OCI-LY7 (cell line): ENCODE results near the gene LRRC46.

Source experiments
- EZH2phosphoT487 ChIP-seq: fragments of 200-600 bp; sonication (generic); IDR thresholded peaks from 2 replicates; pipeline ENCODE4 v1.6.1; 2018; ENCODE audit warnings: low read depth, borderline replicate concordance, mild to moderate bottlenecking, mixed run types, antibody characterized with exemption, low read length, moderate library complexity, mixed read lengths
- TF ChIP-seq, protein P1 (sequence below): fragments of 200-600 bp; sonication (generic); conservative IDR thresholded peaks from 2 replicates; pipeline ENCODE4 v1.5.1; 2014; ENCODE audit warnings: mild to moderate bottlenecking, antibody characterized with exemption, low read length, moderate library complexity, mixed read lengths

DNA sequence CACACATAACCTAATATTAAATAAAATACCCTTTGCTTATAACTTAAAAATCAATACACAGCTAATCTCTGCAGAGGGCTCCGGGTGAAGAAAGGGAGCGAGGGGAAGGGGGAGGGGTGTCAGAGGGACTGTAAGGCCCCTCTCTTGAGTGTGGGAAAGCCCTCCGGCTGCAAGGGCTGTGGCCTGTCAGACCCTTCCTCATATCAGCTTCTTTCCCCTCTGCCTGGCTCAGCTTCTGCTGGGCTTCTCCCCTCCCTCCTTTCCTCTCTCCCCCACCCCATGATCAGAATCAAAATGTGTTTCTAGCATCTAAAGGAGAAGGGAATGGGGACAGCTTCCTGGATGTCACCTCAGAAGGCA is 14.2 kb downstream of the LRRC46 start:
- TF ChIP-seq, protein P1, sequence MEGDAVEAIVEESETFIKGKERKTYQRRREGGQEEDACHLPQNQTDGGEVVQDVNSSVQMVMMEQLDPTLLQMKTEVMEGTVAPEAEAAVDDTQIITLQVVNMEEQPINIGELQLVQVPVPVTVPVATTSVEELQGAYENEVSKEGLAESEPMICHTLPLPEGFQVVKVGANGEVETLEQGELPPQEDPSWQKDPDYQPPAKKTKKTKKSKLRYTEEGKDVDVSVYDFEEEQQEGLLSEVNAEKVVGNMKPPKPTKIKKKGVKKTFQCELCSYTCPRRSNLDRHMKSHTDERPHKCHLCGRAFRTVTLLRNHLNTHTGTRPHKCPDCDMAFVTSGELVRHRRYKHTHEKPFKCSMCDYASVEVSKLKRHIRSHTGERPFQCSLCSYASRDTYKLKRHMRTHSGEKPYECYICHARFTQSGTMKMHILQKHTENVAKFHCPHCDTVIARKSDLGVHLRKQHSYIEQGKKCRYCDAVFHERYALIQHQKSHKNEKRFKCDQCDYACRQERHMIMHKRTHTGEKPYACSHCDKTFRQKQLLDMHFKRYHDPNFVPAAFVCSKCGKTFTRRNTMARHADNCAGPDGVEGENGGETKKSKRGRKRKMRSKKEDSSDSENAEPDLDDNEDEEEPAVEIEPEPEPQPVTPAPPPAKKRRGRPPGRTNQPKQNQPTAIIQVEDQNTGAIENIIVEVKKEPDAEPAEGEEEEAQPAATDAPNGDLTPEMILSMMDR: no peak
- no peak for TF ChIP-seq EZH2phosphoT487
